CD4-positive, alpha-beta T cell (primary cell): Measurements from ENCODE around the gene PLXNB2. TPM values are rescaled to one million over a fixed set of nuclear protein-coding genes. Genes with fewer than 3 reads are reported as not detected.

ENCODE experiments used
- ATAC-seq: fragments of 200-7000 bp; cut with Tn5 transposase; one replicate; pipeline ENCODE4 v1.10.0; 2022; ENCODE audit warnings: mild to moderate bottlenecking; ENCODE audit not compliant: poor library complexity
- CTCF ChIA-PET: fragments of 350-600 bp; sonication (Branson Sonifier 250); formaldehyde crosslinking; loops from one replicate; lab custom pipeline; 2021; ENCODE audit warnings: antibody characterized with exemption, inconsistent platforms; lab: Charles Lee
- POLR2A ChIA-PET: fragments of 350-600 bp; sonication (Branson Sonifier 250); formaldehyde crosslinking; loops from one replicate; lab custom pipeline; 2021; ENCODE audit warnings: antibody characterized with exemption, inconsistent platforms; lab: Charles Lee
- DNase-seq, 14 experiments: peaks; one replicate each; pipeline ENCODE4 v3.0.0-alpha.2; 2013 to 2020; ENCODE audit warnings: mixed read lengths in 2 of 14
- H3K27ac ChIP-seq, 2 donors: one replicate each; pipeline versions ENCODE4 v1.5.1 to v1.7.0; 2013; ENCODE audit warnings: low read length in 2 of 2, low read depth in 1 of 2, mild to moderate bottlenecking in 1 of 2
- H3K27me3 ChIP-seq, 2 experiments: 1 replicate in 1 of 2; 2 replicates in 1 of 2; pipeline versions ENCODE4 v1.6.1 to v1.7.0; 2013; ENCODE audit warnings: low read length in 2 of 2, control low read depth in 1 of 2, mild to moderate bottlenecking in 1 of 2, moderate library complexity in 1 of 2; ENCODE audit not compliant: insufficient read depth in 2 of 2, control insufficient read depth in 1 of 2
- H3K36me3 ChIP-seq: one replicate; pipeline ENCODE4 v1.6.1; 2013; ENCODE audit warnings: low read length, control low read depth; ENCODE audit not compliant: insufficient read depth
- H3K4me1 ChIP-seq: one replicate; pipeline ENCODE4 v1.6.1; 2013; ENCODE audit warnings: low read length, control low read depth; ENCODE audit not compliant: insufficient read depth
- H3K4me3 ChIP-seq: one replicate; pipeline ENCODE4 v1.5.1; 2013; ENCODE audit warnings: mild to moderate bottlenecking, low read length, moderate library complexity
- H3K9me3 ChIP-seq, 2 experiments: 1 replicate in 1 of 2; 2 replicates in 1 of 2; pipeline versions ENCODE4 v1.6.1 to v1.7.0; 2013; ENCODE audit warnings: low read length in 2 of 2, mild to moderate bottlenecking in 2 of 2, control low read depth in 1 of 2, moderate library complexity in 1 of 2; ENCODE audit not compliant: control insufficient read depth in 1 of 2, insufficient read depth in 1 of 2
- H3K27ac Mint-ChIP-seq: one replicate; pipeline ENCODE4 v1.8.0; 2020; ENCODE audit warnings: mixed read lengths
- H3K27me3 Mint-ChIP-seq: one replicate; pipeline ENCODE4 v1.8.0; 2021; ENCODE audit warnings: mixed read lengths
- H3K36me3 Mint-ChIP-seq: one replicate; pipeline ENCODE4 v1.8.0; 2021; ENCODE audit warnings: low read depth, mixed read lengths
- H3K4me1 Mint-ChIP-seq: one replicate; pipeline ENCODE4 v1.8.0; 2021; ENCODE audit warnings: low read depth, mixed read lengths
- H3K4me3 Mint-ChIP-seq: one replicate; pipeline ENCODE4 v1.8.0; 2020; ENCODE audit warnings: mild to moderate bottlenecking, mixed read lengths
- H3K9me3 Mint-ChIP-seq: one replicate; pipeline ENCODE4 v1.8.0; 2020; ENCODE audit warnings: mixed read lengths
- intact Hi-C, 2 experiments: fragments of 100-400 bp; cut with DNase I in 1 of 2; cut with micrococcal nuclease in 1 of 2; formaldehyde crosslinking; loops; one replicate each; pipeline versions ENCODE4 v1.15.1 to v1.9.0; 2023 to 2025; cut with DNase I, micrococcal nuclease
- total RNA-seq, 174 experiments: library from RNA in 2 of 174; stranded (reverse) in 2 of 174; gene quantifications; one replicate each; pipeline ENCODE4 v1.2.3 and lab custom pipeline; 2021 to 2026
- TF ChIP-seq, protein P1 (sequence below): fragments of 200-600 bp; IDR thresholded peaks from one replicate; pipeline ENCODE4 v1.8.0; 2022; ENCODE audit warnings: antibody characterized with exemption, mild to moderate bottlenecking

The PLXNB2 gene
- total RNA-seq, 2 experiments from 2014 or later = 2.8 to 3.9 TPM

GRCh38 chr22:50242406-50242949 is 65.0 kb downstream of the PLXNB2 start:
- ChIA-PET POLR2A (interaction anchor here (1.0 to 3.8 kb wide), 4 partner anchors 9 to 379 kb away, joined by 3 to 14 read pairs (median 4); partner anchors contain the start of genes HDAC10 and SCO2), CTCF (interaction anchor here (1.1 to 2.0 kb wide), 4 partner anchors 25 to 283 kb away, joined by 3 to 9 read pairs (median 4); partner anchors contain the start of gene SCO2)
- Mint-ChIP-seq H3K27me3 (no peaks in the 10 kb centered on the region), H3K4me1 (peaks cover 41% of the 10 kb centered on the region), H3K4me3 (peak overlapping the region; percentile 99), H3K36me3 (peaks cover 48% of the 10 kb centered on the region), H3K27ac (peak overlapping the region; percentile 63), H3K9me3 (no peaks in the 10 kb centered on the region)
- H3K36me3 ChIP-seq = peaks cover 35% of the 10 kb centered on the region
- H3K4me1 ChIP-seq = peaks cover 72% of the 10 kb centered on the region
- H3K27me3 ChIP-seq = no peaks in the 10 kb centered on the region
- no peak overlapping the region for H3K27ac ChIP-seq
- intact Hi-C loops = loop anchor here in 1 of 2 experiments (5.0 kb wide), 1 partner anchor 55 kb away; the partner anchor contains the start of gene TRABD
- ATAC-seq (no peak), DNase-seq (no peak)
- peak overlapping the region; percentile 100 for H3K4me3 ChIP-seq
- H3K9me3 ChIP-seq = no peaks in the 10 kb centered on the region
- TF ChIP-seq, protein P1, sequence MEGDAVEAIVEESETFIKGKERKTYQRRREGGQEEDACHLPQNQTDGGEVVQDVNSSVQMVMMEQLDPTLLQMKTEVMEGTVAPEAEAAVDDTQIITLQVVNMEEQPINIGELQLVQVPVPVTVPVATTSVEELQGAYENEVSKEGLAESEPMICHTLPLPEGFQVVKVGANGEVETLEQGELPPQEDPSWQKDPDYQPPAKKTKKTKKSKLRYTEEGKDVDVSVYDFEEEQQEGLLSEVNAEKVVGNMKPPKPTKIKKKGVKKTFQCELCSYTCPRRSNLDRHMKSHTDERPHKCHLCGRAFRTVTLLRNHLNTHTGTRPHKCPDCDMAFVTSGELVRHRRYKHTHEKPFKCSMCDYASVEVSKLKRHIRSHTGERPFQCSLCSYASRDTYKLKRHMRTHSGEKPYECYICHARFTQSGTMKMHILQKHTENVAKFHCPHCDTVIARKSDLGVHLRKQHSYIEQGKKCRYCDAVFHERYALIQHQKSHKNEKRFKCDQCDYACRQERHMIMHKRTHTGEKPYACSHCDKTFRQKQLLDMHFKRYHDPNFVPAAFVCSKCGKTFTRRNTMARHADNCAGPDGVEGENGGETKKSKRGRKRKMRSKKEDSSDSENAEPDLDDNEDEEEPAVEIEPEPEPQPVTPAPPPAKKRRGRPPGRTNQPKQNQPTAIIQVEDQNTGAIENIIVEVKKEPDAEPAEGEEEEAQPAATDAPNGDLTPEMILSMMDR = no peak

- no peak for DNase-seq
- no peaks in the 10 kb centered on the region for H3K27me3 Mint-ChIP-seq
- H3K4me1 ChIP-seq = peaks cover 46% of the 10 kb centered on the region
- H3K4me1 Mint-ChIP-seq = peaks cover 31% of the 10 kb centered on the region
- H3K9me3 ChIP-seq = no peaks in the 10 kb centered on the region
- POLR2A ChIA-PET = no interaction called here
- TF ChIP-seq, protein P1 = no peak
- H3K4me3 Mint-ChIP-seq = no peak overlapping the region
- H3K36me3 Mint-ChIP-seq = peaks cover 50% of the 10 kb centered on the region
- H3K4me3 ChIP-seq = no peak overlapping the region
- H3K27ac ChIP-seq = no peak overlapping the region
- ATAC-seq = no peak
- CTCF ChIA-PET = no interaction called here
- no peaks in the 10 kb centered on the region for H3K9me3 Mint-ChIP-seq
- no peaks in the 10 kb centered on the region for H3K27me3 ChIP-seq
- peaks cover 33% of the 10 kb centered on the region for H3K36me3 ChIP-seq
- H3K27ac Mint-ChIP-seq = no peak overlapping the region
- intact Hi-C loops = no loop called here
Observed at GRCh38 chr22:50238755-50239154, 68.7 kb downstream of the PLXNB2 start.

DNA sequence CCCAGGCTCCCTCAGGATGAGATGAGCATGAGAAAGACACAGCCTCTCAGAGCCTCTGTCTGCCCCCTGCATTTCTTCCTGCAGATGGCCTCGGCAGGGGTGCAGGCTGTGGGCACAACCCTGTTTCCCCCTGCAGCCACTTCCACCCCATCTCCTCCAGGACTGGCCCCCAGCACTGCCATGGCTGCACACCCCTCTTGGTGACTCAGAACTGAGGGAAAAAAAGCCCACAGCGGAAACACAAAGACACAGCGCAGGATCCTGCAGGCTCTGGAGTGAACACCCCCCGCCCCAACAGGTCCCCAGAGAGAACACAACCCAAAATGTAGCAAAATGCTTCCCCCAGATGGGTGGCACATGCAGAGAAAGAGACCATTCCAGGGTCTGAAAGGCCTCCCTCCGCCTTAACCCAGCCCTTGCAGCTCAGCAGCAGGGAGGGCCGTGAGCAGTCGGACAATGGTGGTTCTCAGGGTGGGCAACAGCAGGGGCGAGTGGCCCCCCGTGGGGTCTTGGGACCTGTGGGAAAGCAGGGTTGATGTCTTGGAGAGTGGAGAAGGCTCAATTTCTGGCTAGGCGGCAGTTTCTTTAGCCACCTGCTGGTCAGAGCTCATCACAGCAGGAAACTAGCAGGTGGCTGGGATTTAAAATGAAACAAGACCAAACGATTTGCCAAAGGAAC is 70.6 kb downstream of the PLXNB2 start:
- no peaks in the 10 kb centered on the region for H3K9me3 Mint-ChIP-seq
- H3K27ac ChIP-seq = no peak overlapping the region
- no peak overlapping the region for H3K27ac Mint-ChIP-seq
- intact Hi-C loops = no loop called here
- H3K4me1 Mint-ChIP-seq = peaks cover 17% of the 10 kb centered on the region
- TF ChIP-seq, protein P1 = no peak
- no peaks in the 10 kb centered on the region for H3K9me3 ChIP-seq
- no peak overlapping the region for H3K4me3 Mint-ChIP-seq
- CTCF ChIA-PET = no interaction called here
- H3K4me3 ChIP-seq = no peak overlapping the region
- POLR2A ChIA-PET = interaction anchor here (0.6 kb wide), 1 partner anchor 95 kb away, joined by 6 read pairs; no protein-coding TSS in a partner anchor
- H3K36me3 Mint-ChIP-seq = peaks cover 61% of the 10 kb centered on the region
- no peaks in the 10 kb centered on the region for H3K27me3 ChIP-seq
- ATAC-seq (peak; percentile 27), DNase-seq (peak in 1 of 14 experiments; percentile 30)
- no peaks in the 10 kb centered on the region for H3K27me3 Mint-ChIP-seq
- H3K4me1 ChIP-seq = peaks cover 27% of the 10 kb centered on the region
- H3K36me3 ChIP-seq = peaks cover 39% of the 10 kb centered on the region
